Uterus (tissue), 4 donors: Measurements from ENCODE around the gene YOD1. TPM values are rescaled to one million over a fixed set of nuclear protein-coding genes. Genes with fewer than 3 reads are reported as not detected.

Experiments
- DNase-seq, 2 donors: peaks; one replicate each; pipeline ENCODE4 v3.0.0-alpha.2; 2019 to 2020
- H3K27ac ChIP-seq, 2 donors: fragments of 200-600 bp; sonication (generic); 1 replicate in 1 of 2; 2 replicates in 1 of 2; pipeline ENCODE4 v1.5.1; 2016 to 2018
- H3K27me3 ChIP-seq, 2 donors: fragments of 200-600 bp; sonication (generic); one replicate each; pipeline ENCODE4 v1.5.1; 2018 to 2019; ENCODE audit warnings: control low read depth in 1 of 2
- H3K36me3 ChIP-seq, 2 donors: fragments of 200-600 bp; sonication (generic); one replicate each; pipeline ENCODE4 v1.5.1; 2019; ENCODE audit warnings: control low read depth in 1 of 2
- H3K4me1 ChIP-seq, 2 donors: fragments of 200-600 bp; sonication (generic); one replicate each; pipeline ENCODE4 v1.5.1; 2018 to 2019; ENCODE audit warnings: control low read depth in 1 of 2
- H3K4me3 ChIP-seq, 2 donors: fragments of 200-600 bp; sonication (generic); 1 replicate in 1 of 2; 2 replicates in 1 of 2; pipeline ENCODE4 v1.5.1; 2018 to 2019; ENCODE audit warnings: mild to moderate bottlenecking in 1 of 2
- H3K9me3 ChIP-seq, 2 donors: fragments of 200-600 bp; sonication (generic); one replicate each; pipeline ENCODE4 v1.5.1; 2019; ENCODE audit warnings: control low read depth in 1 of 2
- POLR2A ChIP-seq, 2 donors: fragments of 450-650 bp; IDR thresholded peaks; one replicate each; pipeline ENCODE4 v1.6.1; 2016; ENCODE audit warnings: antibody characterized with exemption in 2 of 2, mild to moderate bottlenecking in 1 of 2, moderate library complexity in 1 of 2
- intact Hi-C: fragments of 100-400 bp; cut with DNase I; formaldehyde crosslinking; loops from one replicate; pipeline ENCODE4 v1.15.1; 2023; ENCODE audit warnings: low total_unique reads
- total RNA-seq, 4 donors: library from RNA; depleted of rRNA in 3 of 4; stranded (reverse); fragments of >200 nt in 3 of 4; gene quantifications; one replicate each; pipeline versions ENCODE4 v1.1.0 to v1.2.4, GENCODE V29; 2014 to 2023
- TF ChIP-seq, protein P1 (sequence below), 4 experiments: fragments of 200-600 bp in 2 of 4; fragments of 450-650 bp in 2 of 4; sonication (generic) in 2 of 4; IDR thresholded peaks; one replicate each; pipeline ENCODE4 v1.5.1; 2016 to 2019; ENCODE audit warnings: antibody characterized with exemption in 4 of 4, mild to moderate bottlenecking in 2 of 4, moderate library complexity in 1 of 4
- donor health status: DM: yes; HTN: yes; CAD: no.

Gene YOD1
- total RNA-seq, 4 donors from 2014 or later: 3.3 to 17.1 (median 7.6) TPM

DNA sequence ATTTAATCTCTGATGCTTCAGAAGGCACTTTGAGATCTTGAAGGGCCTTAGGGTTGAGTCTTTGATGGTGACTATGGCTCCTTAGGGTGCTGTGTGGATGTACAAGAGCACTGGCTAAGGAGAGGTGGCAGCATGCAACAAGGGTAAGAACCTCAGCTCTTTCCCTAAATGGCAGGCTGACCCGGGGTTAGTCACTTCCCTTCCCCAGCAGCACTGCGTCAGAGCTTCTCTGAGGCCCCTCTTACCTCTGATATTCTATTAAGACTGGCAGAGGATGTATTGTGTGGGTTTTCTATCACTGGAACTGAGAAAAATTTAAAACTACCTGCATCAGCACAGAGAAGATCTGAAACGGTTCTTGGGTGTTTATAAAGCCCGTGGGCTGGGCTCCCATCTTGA, 30.3 kb downstream of the YOD1 start:
- DNase-seq: no peak
- Histone ChIP-seq H3K4me3 (no peak overlapping the region), H3K4me1 (no peaks in the 10 kb centered on the region), H3K36me3 (no peaks in the 10 kb centered on the region), H3K27ac (no peak overlapping the region), H3K27me3 (no peaks in the 10 kb centered on the region), H3K9me3 (no peaks in the 10 kb centered on the region)
- no peak for TF ChIP-seq POLR2A (IDR thresholded peaks at IDR 0.05)
- TF ChIP-seq, protein P1, sequence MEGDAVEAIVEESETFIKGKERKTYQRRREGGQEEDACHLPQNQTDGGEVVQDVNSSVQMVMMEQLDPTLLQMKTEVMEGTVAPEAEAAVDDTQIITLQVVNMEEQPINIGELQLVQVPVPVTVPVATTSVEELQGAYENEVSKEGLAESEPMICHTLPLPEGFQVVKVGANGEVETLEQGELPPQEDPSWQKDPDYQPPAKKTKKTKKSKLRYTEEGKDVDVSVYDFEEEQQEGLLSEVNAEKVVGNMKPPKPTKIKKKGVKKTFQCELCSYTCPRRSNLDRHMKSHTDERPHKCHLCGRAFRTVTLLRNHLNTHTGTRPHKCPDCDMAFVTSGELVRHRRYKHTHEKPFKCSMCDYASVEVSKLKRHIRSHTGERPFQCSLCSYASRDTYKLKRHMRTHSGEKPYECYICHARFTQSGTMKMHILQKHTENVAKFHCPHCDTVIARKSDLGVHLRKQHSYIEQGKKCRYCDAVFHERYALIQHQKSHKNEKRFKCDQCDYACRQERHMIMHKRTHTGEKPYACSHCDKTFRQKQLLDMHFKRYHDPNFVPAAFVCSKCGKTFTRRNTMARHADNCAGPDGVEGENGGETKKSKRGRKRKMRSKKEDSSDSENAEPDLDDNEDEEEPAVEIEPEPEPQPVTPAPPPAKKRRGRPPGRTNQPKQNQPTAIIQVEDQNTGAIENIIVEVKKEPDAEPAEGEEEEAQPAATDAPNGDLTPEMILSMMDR (IDR thresholded peaks at IDR 0.05): no peak
- intact Hi-C loops: no loop called here

DNA sequence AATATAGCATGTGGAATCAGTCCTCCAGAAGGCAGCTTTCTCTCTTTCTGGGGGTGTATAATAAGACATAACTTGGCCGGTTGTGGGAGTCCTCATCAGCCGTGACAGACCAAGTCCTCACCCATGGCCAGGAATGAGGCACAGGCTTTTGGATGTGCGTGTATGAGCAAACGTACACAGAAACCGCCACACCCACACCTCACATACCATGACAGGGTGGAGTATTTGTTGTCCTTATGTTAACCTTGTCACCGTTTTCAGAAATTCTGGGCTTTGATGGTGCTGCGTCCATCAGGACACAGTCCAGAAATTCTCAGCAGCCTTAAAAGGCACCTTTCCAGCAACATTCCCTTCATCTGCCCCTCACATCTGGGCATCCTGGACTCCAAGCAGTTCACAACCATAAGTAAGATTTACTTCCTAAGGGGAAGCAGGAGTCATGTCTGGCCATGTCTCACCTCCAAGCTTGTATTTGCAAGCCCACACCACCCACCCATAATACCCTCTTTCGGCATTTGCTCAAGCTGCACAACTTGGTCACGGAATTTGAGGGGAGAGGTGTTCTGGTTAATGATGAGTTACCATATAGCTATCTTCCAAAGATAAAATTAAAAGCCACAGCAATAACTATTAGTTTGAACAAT, 30.8 kb downstream of the YOD1 start:
- intact Hi-C loops: no loop called here

DNA sequence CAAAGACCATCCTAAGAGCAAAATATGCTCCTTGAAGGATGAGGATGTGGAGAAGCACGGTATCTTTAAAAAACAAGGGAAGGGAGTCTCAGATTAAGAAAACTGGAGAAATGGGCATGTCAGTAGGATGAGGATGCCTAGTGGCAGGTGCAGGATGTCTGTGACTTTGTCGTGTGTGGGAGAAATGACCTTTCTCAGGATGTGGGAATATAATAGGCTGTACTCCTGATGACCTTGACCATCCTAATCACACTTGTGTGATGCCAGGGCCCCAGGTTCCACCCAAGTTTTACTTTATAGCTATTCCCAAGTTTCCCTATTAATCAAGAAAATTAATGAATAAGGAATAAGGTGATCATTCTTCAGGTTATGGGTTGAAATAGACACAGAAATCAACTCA, 31.3 kb downstream of the YOD1 start:
- no peak for TF ChIP-seq POLR2A (IDR thresholded peaks at IDR 0.05)
- TF ChIP-seq, protein P1 (IDR thresholded peaks at IDR 0.05): no peak
- no peaks in the 10 kb centered on the region for H3K4me1 ChIP-seq
- H3K4me3 ChIP-seq: no peak overlapping the region
- no peaks in the 10 kb centered on the region for H3K27me3 ChIP-seq
- H3K36me3 ChIP-seq: no peaks in the 10 kb centered on the region
- H3K27ac ChIP-seq: no peak overlapping the region
- no peak for DNase-seq
- no peaks in the 10 kb centered on the region for H3K9me3 ChIP-seq
- intact Hi-C loops: no loop called here

More for the DNA sequence above, 30.8 kb downstream of the YOD1 start:
- Histone ChIP-seq H3K9me3 (no peaks in the 10 kb centered on the region), H3K27ac (no peak overlapping the region), H3K27me3 (no peaks in the 10 kb centered on the region), H3K4me1 (no peaks in the 10 kb centered on the region), H3K36me3 (no peaks in the 10 kb centered on the region), H3K4me3 (no peak overlapping the region)
- DNase-seq: no peak
- TF ChIP-seq POLR2A (IDR thresholded peaks at IDR 0.05): no peak
- TF ChIP-seq, protein P1 (IDR thresholded peaks at IDR 0.05): no peak

DNA sequence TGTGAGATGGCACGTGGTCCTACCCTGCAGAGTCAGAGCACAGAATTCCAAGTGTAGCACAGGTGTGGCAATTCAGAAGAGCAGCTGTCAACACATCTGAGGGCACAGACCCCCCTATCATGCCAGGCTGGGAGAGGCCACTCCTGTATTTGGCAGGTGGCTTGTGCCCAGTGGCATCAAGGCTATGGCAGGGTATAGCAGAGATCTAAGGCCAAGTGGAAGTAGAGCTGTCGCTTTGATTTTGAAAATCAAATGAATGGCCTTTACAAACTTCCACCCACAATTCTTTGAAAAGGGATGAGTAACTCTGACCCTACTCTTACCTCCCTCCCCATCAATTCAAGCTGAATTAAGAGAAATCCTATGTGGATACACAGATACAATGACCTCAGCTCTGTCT, 31.8 kb downstream of the YOD1 start:
- Histone ChIP-seq H3K27ac (no peak overlapping the region), H3K36me3 (no peaks in the 10 kb centered on the region), H3K27me3 (no peaks in the 10 kb centered on the region), H3K4me1 (no peaks in the 10 kb centered on the region), H3K9me3 (no peaks in the 10 kb centered on the region), H3K4me3 (no peak overlapping the region)
- DNase-seq: no peak
- intact Hi-C loops: no loop called here
- TF ChIP-seq, protein P1 (IDR thresholded peaks at IDR 0.05): no peak
- TF ChIP-seq POLR2A (IDR thresholded peaks at IDR 0.05): no peak

DNA sequence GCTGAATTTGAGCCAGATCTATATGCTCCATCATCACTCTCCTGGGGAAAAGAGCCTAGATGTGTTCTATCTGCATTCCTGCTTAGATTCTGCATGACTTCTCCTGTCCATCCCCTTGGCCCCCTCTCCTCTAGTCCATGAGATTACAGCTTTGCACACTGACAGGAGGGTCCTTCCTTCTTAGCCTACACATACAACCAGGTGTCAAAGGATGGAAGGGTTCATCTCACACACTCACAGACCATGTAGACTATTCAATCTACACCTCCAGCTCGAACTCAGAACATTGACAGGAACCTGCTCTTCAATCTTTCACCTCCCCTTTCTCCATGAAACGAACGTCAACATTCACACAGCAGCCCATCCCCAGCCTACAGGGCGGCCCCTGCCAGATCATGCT, 32.3 kb downstream of the YOD1 start:
- Histone ChIP-seq H3K4me1 (no peaks in the 10 kb centered on the region), H3K9me3 (no peaks in the 10 kb centered on the region), H3K27me3 (no peaks in the 10 kb centered on the region), H3K27ac (no peak overlapping the region), H3K36me3 (no peaks in the 10 kb centered on the region), H3K4me3 (no peak overlapping the region)
- TF ChIP-seq, protein P1 (IDR thresholded peaks at IDR 0.05): no peak
- TF ChIP-seq POLR2A (IDR thresholded peaks at IDR 0.05): no peak
- intact Hi-C loops: no loop called here
- DNase-seq: no peak
